ENCODE data around the gene VSIG2.

Gene VSIG2

DNA sequence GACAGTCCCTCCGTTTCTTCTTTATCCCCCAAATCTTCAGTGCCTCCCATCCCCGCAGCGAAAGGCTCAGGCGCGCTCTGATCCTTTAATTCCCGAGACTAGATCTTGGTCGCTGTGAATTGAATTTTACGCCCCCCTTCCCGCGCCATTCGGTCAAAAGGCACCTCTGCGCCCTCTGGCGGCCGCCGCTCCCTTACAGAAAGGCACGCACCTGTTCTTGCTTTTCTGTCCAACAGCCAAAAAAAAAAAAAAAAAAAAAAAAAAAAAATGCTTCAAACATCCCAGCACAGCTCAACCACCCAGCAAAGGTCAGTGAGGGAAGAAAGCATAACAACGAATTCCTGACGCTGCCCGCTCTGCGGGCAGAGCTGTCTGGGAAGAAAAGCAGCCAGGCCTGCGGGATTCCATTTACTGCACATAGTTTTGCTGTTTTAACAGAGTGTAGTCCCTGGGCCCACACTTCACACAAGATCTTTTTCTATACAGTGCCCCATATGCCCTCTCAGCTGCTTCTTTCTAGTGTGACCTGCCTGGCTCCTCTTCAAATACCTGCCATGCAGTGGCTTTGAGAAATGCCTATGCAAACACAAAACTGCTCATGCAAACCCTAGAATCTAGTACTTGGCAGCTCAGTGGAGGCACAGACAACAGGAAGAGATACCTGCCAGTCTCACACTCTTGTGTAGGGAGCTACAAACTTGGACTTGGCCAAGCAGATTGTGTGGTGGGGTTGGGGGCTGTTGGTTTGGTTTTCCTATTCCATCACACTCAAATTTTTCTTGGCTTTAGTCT, 11.3 kb upstream of the VSIG2 start:
- peak in 2 of 3 experiments; percentile 69 to 86 for DNase-seq (ENCODE audit: low read depth in 2 of 3, low spot score in 2 of 3)

DNA sequence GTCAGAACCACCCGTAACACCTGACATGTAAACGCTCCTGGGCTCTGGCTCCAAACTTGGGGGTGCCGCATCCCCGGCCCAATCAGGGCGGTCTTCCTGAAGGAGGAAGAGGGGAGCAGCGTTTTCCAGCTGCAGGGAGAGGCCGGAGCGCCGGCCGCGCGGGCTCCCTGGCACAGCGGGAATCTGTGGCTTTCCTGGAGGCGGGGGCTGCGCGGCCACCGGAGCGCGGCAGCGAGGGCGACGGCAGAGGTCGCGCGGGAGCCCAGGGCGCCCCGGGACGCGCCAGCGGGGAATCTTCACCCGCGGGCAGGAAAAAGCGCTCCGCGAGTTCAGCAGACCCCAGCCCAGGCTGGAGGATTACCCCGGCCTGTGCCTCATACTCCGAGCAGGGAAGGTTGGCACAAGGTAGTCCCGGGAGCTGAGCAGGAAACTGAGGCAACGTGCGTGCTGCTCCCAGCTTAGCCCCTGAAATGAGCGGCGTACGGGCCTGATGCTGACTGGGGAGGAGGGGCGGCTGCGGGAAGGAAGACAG, 10.6 kb upstream of the VSIG2 start:
- no peak for DNase-seq (ENCODE audit: low read depth in 2 of 3, low spot score in 2 of 3)

DNA sequence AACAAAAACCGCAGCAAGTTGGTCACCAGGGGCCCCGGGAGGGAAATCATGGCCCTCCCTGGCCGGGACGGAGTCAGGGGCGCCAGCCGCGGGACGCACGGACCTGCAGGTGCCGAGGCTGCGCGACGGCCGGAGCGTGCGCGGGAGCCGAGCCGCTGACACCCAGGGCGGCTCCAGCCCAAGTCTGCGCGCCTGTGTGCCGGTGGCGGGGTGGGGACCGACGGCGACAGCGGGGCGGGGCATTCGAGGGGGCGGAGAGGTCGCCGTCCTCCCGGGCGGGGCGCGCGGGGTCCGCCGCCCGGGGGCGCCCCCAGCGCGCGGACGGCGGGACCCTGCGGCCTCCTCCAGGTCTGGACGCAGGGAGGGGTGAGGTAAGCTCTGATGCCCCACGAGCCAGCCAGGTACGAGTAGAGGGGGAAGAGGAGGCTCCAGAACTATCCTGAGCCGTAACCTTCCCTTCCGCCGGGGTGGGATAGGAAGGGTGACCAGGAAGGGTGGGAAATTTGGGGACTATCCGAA, 10.1 kb upstream of the VSIG2 start, which contains the start of gene ESAM:
TSS of gene ESAM (minus strand) at position 186 of the 519 bp plus-strand sequence. CDS start at position 50, 136 bp downstream.
- no peak for DNase-seq (ENCODE audit: low read depth in 2 of 3, low spot score in 2 of 3)

DNA sequence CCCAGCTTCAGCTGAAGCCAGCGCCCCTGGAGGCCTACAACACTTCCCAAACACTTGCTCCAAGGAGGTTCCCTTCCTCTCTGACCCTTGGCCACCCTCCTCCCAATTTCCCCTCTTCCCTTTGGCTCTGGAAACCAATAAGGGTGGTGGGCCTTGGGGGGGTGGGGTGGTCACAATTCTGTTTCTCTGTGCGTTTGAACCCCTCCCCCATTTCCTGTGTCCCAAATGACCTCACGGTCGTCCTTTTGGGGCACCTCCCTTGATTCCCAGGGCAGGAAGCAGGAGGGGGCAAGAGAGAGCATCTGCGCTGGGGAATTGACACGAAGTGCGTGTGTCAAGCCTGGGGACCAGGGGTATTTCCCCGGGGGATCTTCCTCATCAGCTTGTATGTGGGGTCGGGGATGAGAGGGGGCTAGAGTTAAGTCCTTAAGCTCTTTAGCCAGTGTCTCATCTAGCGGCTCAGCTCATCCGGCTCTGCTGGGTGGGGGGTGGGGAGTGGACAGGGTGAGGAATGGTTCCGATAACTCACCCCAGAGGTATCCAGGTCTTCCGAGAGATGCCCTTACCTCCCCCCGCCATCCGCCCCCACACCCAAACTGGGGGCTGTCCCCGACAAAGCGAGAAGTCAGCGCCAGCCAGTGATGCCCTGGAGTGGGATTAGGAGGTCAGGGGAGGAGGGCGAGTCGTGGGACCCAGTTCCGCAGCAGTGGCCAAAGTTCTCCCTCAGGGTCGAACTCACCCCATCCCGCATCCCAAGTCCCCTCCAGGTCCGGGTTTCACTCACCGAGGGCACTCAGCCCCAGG, 9.4 kb upstream of the VSIG2 start:
- no peak for DNase-seq (ENCODE audit: low read depth in 2 of 3, low spot score in 2 of 3)

DNA sequence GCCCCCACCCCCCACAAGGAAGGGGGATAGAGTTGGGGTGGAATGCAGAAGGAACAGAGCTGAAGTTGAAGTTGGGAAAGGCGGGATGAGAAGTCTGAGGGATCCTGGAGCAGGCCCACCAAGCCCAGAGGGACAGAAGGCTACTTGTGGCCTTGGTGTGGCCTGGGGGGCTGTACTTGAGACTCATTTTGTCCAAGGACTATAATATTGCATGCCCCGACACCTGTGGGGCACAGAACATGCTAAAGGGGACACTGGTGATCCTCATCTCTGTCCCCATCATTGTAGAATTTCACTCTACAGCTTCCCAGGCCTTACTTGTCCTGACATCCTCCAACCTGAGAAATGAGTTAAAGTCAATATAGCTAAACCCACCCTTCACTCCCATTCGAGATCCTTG, 8.8 kb upstream of the VSIG2 start:
- no peak for DNase-seq (ENCODE audit: low read depth in 2 of 3, low spot score in 2 of 3)

DNA sequence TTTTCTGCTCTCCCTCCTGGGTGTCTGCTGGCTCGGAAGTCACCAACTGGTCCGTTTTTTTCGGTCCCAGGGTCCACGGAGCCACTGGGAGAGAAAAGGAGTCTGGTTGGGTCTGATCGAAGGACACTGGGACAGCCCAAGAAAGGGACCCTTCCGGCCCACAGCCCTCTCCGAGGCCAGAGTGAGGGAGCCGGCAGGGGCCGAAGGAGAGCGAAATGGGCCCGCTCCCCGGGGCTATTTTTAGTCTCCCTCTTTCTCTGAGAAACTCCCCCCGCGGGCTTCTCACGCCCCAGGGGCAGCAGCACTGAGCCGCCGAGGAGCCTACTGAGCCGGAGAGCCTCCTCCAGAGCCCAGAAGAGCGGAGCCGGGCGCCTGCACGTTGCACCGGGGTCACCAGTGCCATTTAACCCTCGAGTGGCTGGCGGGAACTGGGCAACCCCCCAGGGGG, 8.2 kb upstream of the VSIG2 start:
- DNase-seq (ENCODE audit: low read depth in 2 of 3, low spot score in 2 of 3): no peak

DNA sequence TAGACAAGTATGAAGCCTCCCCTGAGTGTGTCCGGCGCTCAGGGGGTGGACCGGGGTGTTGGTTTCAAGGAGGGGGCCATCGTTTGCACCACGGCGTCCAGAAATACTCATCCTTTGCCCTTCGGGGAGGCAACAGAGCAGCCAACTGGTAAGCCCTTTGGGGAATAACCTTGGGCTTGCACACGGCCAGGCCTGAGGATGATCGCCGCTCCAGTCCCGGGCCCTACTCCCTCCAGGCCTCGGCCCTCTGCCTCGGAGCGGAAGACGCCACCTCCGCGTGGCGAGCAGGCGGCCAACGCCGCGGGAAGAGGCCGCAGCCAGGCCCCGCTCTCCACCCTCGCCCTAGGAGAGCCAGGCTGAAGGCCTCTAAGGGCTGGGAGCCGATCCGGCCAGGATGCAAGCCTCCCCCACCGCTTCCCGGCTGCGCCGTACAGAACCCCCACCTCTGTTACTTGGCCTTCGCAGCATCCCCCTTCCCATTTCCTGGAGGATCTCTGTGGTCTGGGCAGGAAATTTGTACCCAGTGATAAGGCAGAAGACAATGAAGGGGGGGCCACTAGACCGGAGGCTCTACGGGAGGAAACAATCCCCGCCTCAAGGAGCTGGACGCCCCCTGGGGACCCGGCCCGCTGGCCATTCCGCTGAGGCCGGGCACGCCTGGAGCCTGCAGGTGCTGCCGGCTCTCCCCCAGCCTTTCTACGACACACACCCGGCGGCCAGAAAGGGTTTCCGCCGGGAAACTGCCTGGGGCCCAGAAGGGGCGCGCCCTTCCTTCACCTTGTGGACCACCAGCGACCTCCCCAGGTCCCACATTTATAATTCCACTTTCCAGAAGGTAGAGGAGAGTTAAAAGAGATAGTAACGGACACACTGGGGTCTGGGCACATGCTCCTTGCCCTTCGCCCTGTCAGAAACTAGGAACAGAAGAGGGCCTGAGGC, 7.5 kb upstream of the VSIG2 start:
- no peak for DNase-seq (ENCODE audit: low read depth in 2 of 3, low spot score in 2 of 3)

DNA sequence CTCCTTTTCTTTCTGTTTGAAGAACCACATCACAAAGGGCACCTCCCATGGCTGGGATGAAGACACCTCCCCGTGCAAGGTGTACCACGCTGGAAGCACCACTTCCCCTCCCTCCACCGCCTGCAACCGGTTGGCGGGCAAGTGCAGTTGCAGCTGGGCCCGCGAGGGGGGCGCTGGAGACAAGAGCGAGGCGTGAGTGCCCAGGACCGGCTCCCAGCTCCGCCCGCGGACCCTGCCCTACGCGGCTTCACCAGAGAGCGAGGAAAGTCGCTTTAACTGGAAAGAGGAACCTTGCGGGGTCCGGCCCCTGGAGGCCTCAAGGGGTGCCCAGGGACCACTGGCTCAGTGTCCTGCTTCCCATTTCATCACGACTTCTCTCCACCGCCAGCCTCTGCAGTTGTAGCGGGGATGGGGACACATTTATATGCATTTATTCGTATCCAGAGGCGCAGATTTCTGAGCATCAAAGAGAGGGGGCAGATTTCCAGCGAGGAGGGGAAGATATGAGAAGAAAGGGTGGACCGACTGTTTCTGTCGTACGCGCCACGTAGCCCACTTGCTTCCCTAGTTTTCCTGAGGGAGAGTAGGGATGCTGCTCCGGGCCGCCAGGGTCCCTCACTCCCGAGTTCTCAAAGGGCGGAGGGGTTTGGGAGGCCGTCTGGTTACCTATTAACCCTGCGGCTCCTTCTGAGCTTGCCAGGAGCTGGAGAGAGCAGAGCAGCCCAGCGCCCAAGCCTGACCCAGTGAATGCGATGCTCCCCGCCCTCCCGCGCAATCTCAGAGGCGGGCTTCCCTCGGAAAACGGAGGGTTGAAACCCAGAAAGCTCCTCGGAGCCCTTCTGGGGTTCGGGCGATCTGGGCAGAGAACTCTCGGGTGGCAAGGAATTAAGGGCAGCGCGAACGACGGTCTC, 6.6 kb upstream of the VSIG2 start:
- DNase-seq (ENCODE audit: low read depth in 2 of 3, low spot score in 2 of 3): no peak

DNA sequence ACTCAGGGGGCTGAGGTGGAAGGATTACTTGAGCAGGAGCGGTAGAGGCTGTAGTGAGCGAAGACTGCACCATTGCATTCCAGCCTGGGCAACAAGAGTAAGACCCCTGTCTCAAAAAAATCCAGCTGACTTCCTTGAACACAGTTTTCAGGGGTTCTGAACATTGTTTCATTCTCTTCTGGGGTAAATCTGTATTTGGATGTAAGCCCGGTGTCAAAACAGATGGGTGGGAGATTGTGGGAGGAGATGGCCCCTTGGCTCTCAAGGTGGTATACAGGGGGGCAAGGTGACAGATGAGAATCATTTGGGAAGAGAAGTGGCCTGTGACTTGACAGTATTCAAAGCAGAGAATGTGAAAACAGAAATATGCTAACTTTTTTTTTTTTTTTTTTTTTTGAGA, 5.3 kb upstream of the VSIG2 start:
- DNase-seq (ENCODE audit: low read depth in 2 of 3, low spot score in 2 of 3): no peak

DNA sequence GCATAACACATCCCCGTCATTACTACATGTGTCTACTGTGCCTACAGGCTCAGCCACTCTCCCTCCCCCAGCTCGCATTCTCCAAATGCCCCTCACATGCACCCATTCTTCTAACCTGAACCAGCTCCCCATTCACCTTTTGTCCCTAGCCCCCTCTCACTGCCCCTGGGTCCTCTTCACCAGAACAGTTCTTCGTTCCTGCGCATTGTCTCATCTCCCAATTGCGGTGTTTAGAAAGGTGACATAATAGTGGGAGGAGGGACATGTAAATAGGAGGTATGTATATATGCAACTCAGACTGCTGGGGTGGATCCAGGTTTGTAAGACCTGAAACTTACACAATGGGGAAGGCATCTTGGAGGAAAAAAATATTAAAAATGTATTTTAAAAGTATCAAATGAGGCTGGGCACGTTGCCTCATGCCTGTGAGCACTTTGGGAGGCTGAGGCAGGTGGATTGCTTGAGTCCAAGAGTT, 4.7 kb upstream of the VSIG2 start:
- no peak for DNase-seq (ENCODE audit: low read depth in 2 of 3, low spot score in 2 of 3)

DNA sequence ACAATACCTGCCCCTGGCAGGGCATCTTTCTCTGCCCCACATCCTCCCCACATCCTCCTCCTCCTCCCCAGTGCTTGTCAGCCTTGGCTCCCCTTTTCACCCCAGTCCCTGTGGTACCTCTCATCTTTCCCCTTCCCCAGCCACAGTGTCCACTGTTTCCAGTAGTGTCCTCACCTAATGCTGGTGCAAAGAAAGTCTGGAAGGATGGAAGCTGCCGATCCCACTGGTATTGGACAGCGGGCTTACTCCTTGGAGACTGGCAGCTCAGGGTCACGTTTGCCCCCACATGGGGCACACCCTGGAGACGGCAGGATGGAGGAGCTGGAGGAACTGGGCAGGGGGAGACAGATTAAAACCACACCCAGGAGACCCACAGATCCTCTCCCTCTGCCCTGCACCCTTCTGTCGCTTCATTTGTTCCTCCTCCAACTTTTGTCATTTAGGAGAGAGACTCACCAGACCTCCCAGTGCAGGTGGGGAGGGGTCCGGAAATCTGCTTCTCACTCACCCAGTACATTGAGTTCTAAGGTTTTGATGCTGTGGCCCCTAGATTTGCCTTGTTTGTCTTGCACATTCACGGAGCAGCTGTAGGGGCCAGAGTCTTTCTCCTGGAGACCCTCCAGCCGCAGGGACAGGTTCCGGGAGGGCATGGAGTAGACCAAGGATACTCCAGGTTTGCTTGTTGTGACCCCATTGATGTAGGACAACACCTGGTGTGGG, 4.1 kb upstream of the VSIG2 start:
- DNase-seq (ENCODE audit: low read depth in 2 of 3, low spot score in 2 of 3): no peak

DNA sequence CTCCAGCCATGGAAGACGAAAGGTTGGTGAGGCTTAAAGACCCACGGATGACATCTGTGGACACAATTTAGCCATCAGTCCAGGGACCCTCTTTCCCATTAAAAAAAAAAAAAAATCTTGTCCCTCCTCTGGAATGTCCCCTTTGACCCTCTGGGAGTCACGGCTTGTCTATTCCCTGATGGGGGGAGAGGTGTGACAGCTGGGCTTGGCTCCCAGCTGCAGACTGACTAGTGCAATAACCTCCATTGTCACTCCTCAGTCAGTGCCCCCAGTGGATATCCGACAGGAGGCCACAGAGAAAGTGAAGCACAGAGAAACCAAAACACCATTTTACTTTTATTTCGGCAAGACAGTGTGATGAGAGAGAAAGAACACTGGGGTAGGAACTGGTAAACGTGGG, 2.7 kb upstream of the VSIG2 start:
- no peak for DNase-seq (ENCODE audit: low read depth in 2 of 3, low spot score in 2 of 3)

DNA sequence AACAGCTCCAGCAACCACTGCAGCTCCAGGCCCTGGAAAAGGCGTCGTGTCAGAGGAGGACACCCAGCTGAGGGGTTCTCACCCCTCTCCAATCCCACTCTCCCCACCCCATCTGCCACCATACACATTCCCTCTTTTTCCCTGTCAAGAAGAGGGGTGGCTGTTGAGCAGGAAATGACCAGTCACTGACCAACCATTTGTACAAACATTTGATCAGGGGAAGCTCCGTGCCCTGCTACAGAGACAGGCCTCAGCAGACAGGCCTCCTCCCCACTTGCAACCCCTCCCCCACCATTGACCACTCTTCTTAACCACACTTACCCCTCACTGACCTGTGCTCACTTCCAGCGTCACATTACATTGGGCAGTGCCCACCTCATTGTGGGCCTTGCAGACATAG, 2.3 kb upstream of the VSIG2 start:
- DNase-seq (ENCODE audit: low read depth in 2 of 3, low spot score in 2 of 3): no peak

DNA sequence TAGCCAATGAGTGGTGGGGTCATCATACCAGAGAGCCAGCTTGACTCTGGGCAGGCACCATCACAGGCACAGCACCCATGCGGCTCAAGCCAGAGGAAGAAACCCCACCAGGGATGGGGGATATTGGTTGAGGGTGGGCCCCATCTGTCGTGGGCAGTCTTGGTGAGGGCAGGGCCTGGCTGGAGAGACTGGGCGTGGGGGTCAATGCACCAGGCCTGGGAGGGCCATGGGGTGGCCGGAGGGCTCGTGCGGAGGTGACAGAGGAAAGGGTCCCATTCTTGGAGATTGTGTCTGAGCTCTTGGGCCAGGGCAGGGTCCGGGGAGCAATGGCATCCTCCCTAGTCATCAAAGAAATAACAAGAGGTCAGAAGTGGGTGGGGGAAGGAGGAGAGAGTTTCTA, 1.6 kb upstream of the VSIG2 start:
- DNase-seq (ENCODE audit: low read depth in 2 of 3, low spot score in 2 of 3): no peak

DNA sequence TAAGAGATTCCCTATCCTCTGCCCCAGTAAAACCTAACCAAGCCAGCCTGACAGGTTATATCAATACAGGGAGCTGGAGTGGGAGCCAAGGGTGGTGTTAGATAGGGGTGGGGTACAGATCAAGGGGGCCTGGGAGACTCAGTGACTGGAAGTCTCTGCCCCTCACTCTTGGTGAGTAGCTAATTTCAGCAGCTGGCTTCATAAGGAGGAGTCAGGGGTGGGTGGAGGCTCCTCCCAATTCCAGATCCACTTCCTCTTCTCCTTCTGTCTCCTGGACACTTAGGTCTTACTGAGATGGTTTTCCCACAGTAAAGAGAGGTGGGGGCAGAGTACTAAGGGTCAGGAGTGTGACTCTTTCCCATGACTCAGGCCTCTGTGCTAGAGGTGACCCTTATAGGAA, 1.1 kb upstream of the VSIG2 start:
- DNase-seq (ENCODE audit: low read depth in 2 of 3, low spot score in 2 of 3): no peak

DNA sequence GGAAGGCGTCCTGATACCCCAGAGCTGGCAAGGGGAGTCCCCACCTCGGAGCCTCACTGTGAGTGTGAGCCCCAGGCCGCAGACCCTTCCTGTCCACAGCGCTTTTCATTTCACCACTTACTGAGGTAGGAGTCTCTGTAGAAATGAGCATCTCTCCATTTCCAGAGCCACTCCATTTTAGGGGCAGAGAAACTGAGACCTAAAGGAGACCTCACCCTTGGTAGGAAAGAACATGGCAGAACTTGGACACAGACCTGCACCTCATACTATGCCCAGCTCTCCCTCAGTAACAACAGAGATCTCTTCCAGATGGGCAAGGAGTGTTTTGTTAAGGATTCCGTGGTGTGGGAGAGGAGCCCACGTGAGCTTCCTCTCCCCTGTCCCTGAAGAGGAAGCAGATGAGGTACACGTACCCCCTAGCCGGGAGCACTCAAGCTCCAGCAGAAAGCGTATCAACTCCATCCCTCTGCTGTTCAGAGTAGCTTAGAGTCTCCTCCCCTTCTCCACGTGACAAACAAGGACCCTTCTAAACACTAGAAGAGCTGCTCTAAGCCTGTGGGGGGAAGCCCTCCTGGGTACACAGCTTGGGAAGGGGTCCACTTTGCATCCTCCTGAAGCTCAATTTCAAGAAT, 532 bp upstream of the VSIG2 start:
- DNase-seq (ENCODE audit: low read depth in 2 of 3, low spot score in 2 of 3): no peak

DNA sequence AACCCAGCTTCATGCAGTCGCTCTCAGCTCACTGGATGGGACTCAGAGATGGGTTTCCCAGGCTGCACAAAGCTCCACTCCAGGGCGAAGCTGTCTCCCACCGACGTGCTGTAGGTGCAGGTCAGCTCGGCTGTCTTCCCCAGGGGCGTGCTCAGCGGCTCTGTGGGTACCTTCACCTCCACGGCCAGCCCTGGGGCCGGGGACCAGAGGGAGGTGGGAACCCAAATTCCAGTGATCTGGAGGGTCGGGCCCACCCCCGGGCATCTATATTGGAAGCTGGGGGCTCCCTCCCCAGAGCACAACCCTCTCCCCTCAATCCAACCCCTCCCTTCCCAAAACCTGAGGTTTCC, 689 bp downstream of the VSIG2 start:
- no peak for DNase-seq (ENCODE audit: low read depth in 2 of 3, low spot score in 2 of 3)

DNA sequence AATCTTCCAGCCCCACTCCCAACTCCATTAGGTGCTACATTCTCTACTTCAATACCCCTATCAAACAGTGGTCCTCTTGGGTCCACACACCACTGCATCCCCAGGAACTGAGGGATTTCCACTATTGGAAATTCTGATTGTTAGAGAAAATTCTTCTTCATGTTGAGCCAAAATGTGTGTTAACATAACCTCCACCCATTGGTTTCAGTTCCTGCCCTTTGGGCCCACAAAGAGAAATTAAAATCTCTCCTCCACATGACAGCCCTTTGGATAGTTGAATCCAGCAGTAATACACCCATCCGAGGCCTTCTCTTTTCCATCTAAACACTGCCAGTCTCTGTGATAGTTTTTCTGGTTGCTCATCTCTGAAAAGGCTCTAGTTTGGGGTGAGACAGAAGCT, 2.1 kb downstream of the VSIG2 start:
- no peak for DNase-seq (ENCODE audit: low read depth in 2 of 3, low spot score in 2 of 3)
